IPS-18a (cell line): Measurements from ENCODE around the gene RBM7.
A peak's percentile ranks its signal among the peaks of the same experiment; 100 is the strongest.

ENCODE experiments used
- H3K27ac ChIP-seq: one replicate; pipeline ENCODE4 v1.5.1; 2013; ENCODE audit warnings: low read length
- H3K27me3 ChIP-seq: one replicate; pipeline ENCODE4 v1.6.1; 2013; ENCODE audit warnings: mild to moderate bottlenecking, low read length; ENCODE audit not compliant: control insufficient read depth, insufficient read depth
- H3K36me3 ChIP-seq: one replicate; pipeline ENCODE4 v1.6.1; 2013; ENCODE audit warnings: low read depth, low read length; ENCODE audit not compliant: control insufficient read depth
- H3K4me1 ChIP-seq: one replicate; pipeline ENCODE4 v1.6.1; 2013; ENCODE audit warnings: low read depth, low read length; ENCODE audit not compliant: control insufficient read depth
- H3K4me3 ChIP-seq: one replicate; pipeline ENCODE4 v1.5.1; 2013; ENCODE audit warnings: low read length
- H3K9ac ChIP-seq: one replicate; pipeline ENCODE4 v1.6.1; 2013; ENCODE audit warnings: mild to moderate bottlenecking, low read length, moderate library complexity
- H3K9me3 ChIP-seq: one replicate; pipeline ENCODE4 v1.6.1; 2013; ENCODE audit warnings: low read depth, low read length; ENCODE audit not compliant: control insufficient read depth

RBM7 gene

GRCh38 chr11:114398303-114398920 is 2.1 kb upstream of the RBM7 start:
- H3K27me3 ChIP-seq, result no peaks in the 10 kb centered on the region
- H3K36me3 ChIP-seq, result peaks cover 3% of the 10 kb centered on the region
- H3K4me3 ChIP-seq, result no peak overlapping the region
- H3K9ac ChIP-seq, result no peak overlapping the region
- H3K27ac ChIP-seq, result no peak overlapping the region
- H3K4me1 ChIP-seq, result peaks cover 14% of the 10 kb centered on the region
- H3K9me3 ChIP-seq, result no peaks in the 10 kb centered on the region

GRCh38 chr11:114399490-114400215 is 813 bp upstream of the RBM7 start:
- H3K36me3 ChIP-seq, result peaks cover 3% of the 10 kb centered on the region
- peak overlapping the region; percentile 97 for H3K27ac ChIP-seq
- no peaks in the 10 kb centered on the region for H3K9me3 ChIP-seq
- H3K4me3 ChIP-seq, result peak overlapping the region; percentile 98
- H3K27me3 ChIP-seq, result no peaks in the 10 kb centered on the region
- peaks cover 14% of the 10 kb centered on the region for H3K4me1 ChIP-seq
- peak overlapping the region; percentile 96 for H3K9ac ChIP-seq

- Histone ChIP-seq H3K4me1 (peaks cover 13% of the 10 kb centered on the region), H3K36me3 (peaks cover 15% of the 10 kb centered on the region), H3K9ac (peak overlapping the region; percentile 96), H3K27me3 (no peaks in the 10 kb centered on the region), H3K27ac (peak overlapping the region; percentile 97), H3K4me3 (peak overlapping the region; percentile 98), H3K9me3 (no peaks in the 10 kb centered on the region)
Measured at GRCh38 chr11:114400915-114401223, 403 bp downstream of the RBM7 start.

GRCh38 chr11:114401311-114401710 is 845 bp downstream of the RBM7 start:
- peaks cover 19% of the 10 kb centered on the region for H3K36me3 ChIP-seq
- peak overlapping the region; percentile 96 for H3K9ac ChIP-seq
- H3K4me3 ChIP-seq, result peak overlapping the region; percentile 98
- peak overlapping the region; percentile 97 for H3K27ac ChIP-seq
- no peaks in the 10 kb centered on the region for H3K27me3 ChIP-seq
- H3K9me3 ChIP-seq, result no peaks in the 10 kb centered on the region
- peaks cover 10% of the 10 kb centered on the region for H3K4me1 ChIP-seq

GRCh38 chr11:114412946-114413345 is 12.5 kb downstream of the RBM7 start:
- peaks cover 24% of the 10 kb centered on the region for H3K36me3 ChIP-seq
- no peak overlapping the region for H3K9ac ChIP-seq
- no peaks in the 10 kb centered on the region for H3K27me3 ChIP-seq
- no peaks in the 10 kb centered on the region for H3K4me1 ChIP-seq
- no peaks in the 10 kb centered on the region for H3K9me3 ChIP-seq
- no peak overlapping the region for H3K4me3 ChIP-seq
- H3K27ac ChIP-seq, result no peak overlapping the region

- no peak overlapping the region for H3K4me3 ChIP-seq
- H3K27me3 ChIP-seq, result no peaks in the 10 kb centered on the region
- no peak overlapping the region for H3K27ac ChIP-seq
- peaks cover 15% of the 10 kb centered on the region for H3K36me3 ChIP-seq
- no peaks in the 10 kb centered on the region for H3K4me1 ChIP-seq
- H3K9ac ChIP-seq, result no peak overlapping the region
- no peaks in the 10 kb centered on the region for H3K9me3 ChIP-seq
Measured at GRCh38 chr11:114413958-114414357, 13.5 kb downstream of the RBM7 start.

- no peak overlapping the region for H3K9ac ChIP-seq
- H3K4me1 ChIP-seq, result no peaks in the 10 kb centered on the region
- H3K36me3 ChIP-seq, result peaks cover 4% of the 10 kb centered on the region
- H3K9me3 ChIP-seq, result no peaks in the 10 kb centered on the region
- H3K4me3 ChIP-seq, result no peak overlapping the region
- no peaks in the 10 kb centered on the region for H3K27me3 ChIP-seq
- no peak overlapping the region for H3K27ac ChIP-seq
Measured at GRCh38 chr11:114416441-114416961, 16.0 kb downstream of the RBM7 start.

- Histone ChIP-seq H3K4me3 (no peak overlapping the region), H3K4me1 (no peaks in the 10 kb centered on the region), H3K27ac (no peak overlapping the region), H3K9ac (no peak overlapping the region), H3K36me3 (no peaks in the 10 kb centered on the region), H3K9me3 (no peaks in the 10 kb centered on the region), H3K27me3 (no peaks in the 10 kb centered on the region)
Measured at GRCh38 chr11:114426280-114426679, 25.8 kb downstream of the RBM7 start.

- H3K9ac ChIP-seq, result no peak overlapping the region
- H3K36me3 ChIP-seq, result no peaks in the 10 kb centered on the region
- no peak overlapping the region for H3K4me3 ChIP-seq
- H3K4me1 ChIP-seq, result no peaks in the 10 kb centered on the region
- no peaks in the 10 kb centered on the region for H3K9me3 ChIP-seq
- H3K27me3 ChIP-seq, result no peaks in the 10 kb centered on the region
- H3K27ac ChIP-seq, result no peak overlapping the region
Measured at GRCh38 chr11:114430290-114430689, 29.8 kb downstream of the RBM7 start.

GRCh38 chr11:114432893-114433292 is 32.4 kb downstream of the RBM7 start:
- no peak overlapping the region for H3K27ac ChIP-seq
- no peak overlapping the region for H3K4me3 ChIP-seq
- no peaks in the 10 kb centered on the region for H3K9me3 ChIP-seq
- no peak overlapping the region for H3K9ac ChIP-seq
- peaks cover 4% of the 10 kb centered on the region for H3K4me1 ChIP-seq
- H3K27me3 ChIP-seq, result no peaks in the 10 kb centered on the region
- no peaks in the 10 kb centered on the region for H3K36me3 ChIP-seq

- Histone ChIP-seq H3K27me3 (no peaks in the 10 kb centered on the region), H3K9ac (no peak overlapping the region), H3K4me3 (no peak overlapping the region), H3K27ac (no peak overlapping the region), H3K9me3 (no peaks in the 10 kb centered on the region), H3K36me3 (no peaks in the 10 kb centered on the region), H3K4me1 (peaks cover 9% of the 10 kb centered on the region)
Measured at GRCh38 chr11:114433376-114433775, 32.9 kb downstream of the RBM7 start.

GRCh38 chr11:114438303-114438702 is 37.8 kb downstream of the RBM7 start:
- Histone ChIP-seq H3K36me3 (peaks cover 6% of the 10 kb centered on the region), H3K4me1 (peaks cover 34% of the 10 kb centered on the region), H3K4me3 (peak overlapping the region; percentile 6), H3K9me3 (no peaks in the 10 kb centered on the region), H3K27ac (no peak overlapping the region), H3K27me3 (no peaks in the 10 kb centered on the region), H3K9ac (peak overlapping the region; percentile 89)
